Neural progenitor cell (in vitro differentiated cells): ENCODE results near the gene RAB11FIP2.

Source experiments
- EZH2 ChIP-seq: fragments of 200-600 bp; sonication (generic); IDR thresholded peaks from 2 replicates; pipeline ENCODE4 v1.6.1; 2017; ENCODE audit warnings: antibody characterized with exemption, mild to moderate bottlenecking, moderate library complexity
- TF ChIP-seq, protein P1 (sequence below): fragments of 200-600 bp; sonication (generic); IDR thresholded peaks from 2 replicates; pipeline ENCODE4 v1.5.1; 2017; ENCODE audit warnings: antibody characterized with exemption, mild to moderate bottlenecking

DNA sequence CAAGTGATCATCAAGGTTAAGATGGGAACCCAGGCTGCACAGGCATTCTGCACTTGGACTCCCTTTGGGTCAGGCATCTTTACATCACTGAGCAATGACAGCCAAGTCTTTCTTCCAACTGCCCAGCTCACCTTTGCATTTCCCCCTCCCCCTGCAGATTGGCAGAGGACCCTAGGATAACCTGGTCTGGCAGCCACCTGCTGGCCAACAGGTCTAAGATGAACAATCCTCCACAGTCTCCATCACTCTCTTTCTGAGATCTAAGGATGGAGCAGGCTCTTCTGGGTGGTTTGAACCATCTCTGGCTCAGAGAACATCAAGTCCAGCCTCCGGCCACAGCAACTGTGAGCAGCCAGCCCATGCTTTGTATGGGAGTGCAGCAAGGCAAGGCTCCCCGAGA is 75.8 kb downstream of the RAB11FIP2 start:
- TF ChIP-seq, protein P1, sequence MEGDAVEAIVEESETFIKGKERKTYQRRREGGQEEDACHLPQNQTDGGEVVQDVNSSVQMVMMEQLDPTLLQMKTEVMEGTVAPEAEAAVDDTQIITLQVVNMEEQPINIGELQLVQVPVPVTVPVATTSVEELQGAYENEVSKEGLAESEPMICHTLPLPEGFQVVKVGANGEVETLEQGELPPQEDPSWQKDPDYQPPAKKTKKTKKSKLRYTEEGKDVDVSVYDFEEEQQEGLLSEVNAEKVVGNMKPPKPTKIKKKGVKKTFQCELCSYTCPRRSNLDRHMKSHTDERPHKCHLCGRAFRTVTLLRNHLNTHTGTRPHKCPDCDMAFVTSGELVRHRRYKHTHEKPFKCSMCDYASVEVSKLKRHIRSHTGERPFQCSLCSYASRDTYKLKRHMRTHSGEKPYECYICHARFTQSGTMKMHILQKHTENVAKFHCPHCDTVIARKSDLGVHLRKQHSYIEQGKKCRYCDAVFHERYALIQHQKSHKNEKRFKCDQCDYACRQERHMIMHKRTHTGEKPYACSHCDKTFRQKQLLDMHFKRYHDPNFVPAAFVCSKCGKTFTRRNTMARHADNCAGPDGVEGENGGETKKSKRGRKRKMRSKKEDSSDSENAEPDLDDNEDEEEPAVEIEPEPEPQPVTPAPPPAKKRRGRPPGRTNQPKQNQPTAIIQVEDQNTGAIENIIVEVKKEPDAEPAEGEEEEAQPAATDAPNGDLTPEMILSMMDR = no peak
- no peak for TF ChIP-seq EZH2
